Gastrocnemius medialis (tissue), 4 donors: ENCODE data around the gene MUC15. TPM values are rescaled to one million over a fixed set of nuclear protein-coding genes. Genes with fewer than 3 reads are reported as not detected.

ENCODE experiments used
- ATAC-seq, 2 donors: fragments of 150-250 bp; one replicate each; pipeline ENCODE4 v1.9.1; 2016
- DNase-seq, 2 donors: peaks; one replicate each; pipeline ENCODE4 v3.0.0-alpha.2; 2019
- H3K27ac ChIP-seq, 4 donors: fragments of 200-600 bp; sonication (generic); 1 replicate in 1 of 4; 2 replicates in 3 of 4; pipeline ENCODE4 v1.5.1; 2016 to 2018; ENCODE audit warnings: mild to moderate bottlenecking in 2 of 4, moderate library complexity in 1 of 4
- H3K27me3 ChIP-seq, 3 donors: fragments of 200-600 bp; sonication (generic) in 2 of 3; 1 replicate in 1 of 3; 2 replicates in 2 of 3; pipeline versions ENCODE4 v1.5.1 to v1.6.0; 2016 to 2019; ENCODE audit warnings: mild to moderate bottlenecking in 1 of 3, moderate library complexity in 1 of 3
- H3K36me3 ChIP-seq, 2 donors: fragments of 200-600 bp; sonication (generic) in 1 of 2; one replicate each; pipeline ENCODE4 v1.5.1; 2017 to 2018
- H3K4me1 ChIP-seq, 2 donors: fragments of 200-600 bp; sonication (generic) in 1 of 2; one replicate each; pipeline ENCODE4 v1.5.1; 2016 to 2017; ENCODE audit warnings: mild to moderate bottlenecking in 2 of 2
- H3K4me3 ChIP-seq, 4 donors: fragments of 200-600 bp; sonication (generic) in 3 of 4; 1 replicate in 1 of 4; 2 replicates in 3 of 4; pipeline ENCODE4 v1.5.1; 2016 to 2019; ENCODE audit warnings: mild to moderate bottlenecking in 2 of 4
- H3K9me3 ChIP-seq, 3 donors: fragments of 200-600 bp; sonication (generic) in 2 of 3; 1 replicate in 1 of 3; 2 replicates in 2 of 3; pipeline ENCODE4 v1.5.1; 2016 to 2019
- POLR2A ChIP-seq, 2 donors: fragments of 450-650 bp; IDR thresholded peaks; one replicate each; pipeline ENCODE4 v1.6.1; 2017; ENCODE audit warnings: antibody characterized with exemption in 2 of 2, mild to moderate bottlenecking in 2 of 2, moderate library complexity in 2 of 2
- in situ Hi-C, 4 donors: fragments of 200-750 bp; cut with MboI; loops; one replicate each; pipeline versions ENCODE4 v1.15.0 to v1.8.0; 2017; ENCODE audit warnings: low sequenced_read_pairs in 4 of 4
- intact Hi-C: fragments of 100-400 bp; cut with DNase I; formaldehyde crosslinking; loops from one replicate; pipeline ENCODE4 v1.15.1; 2023; ENCODE audit warnings: low total_unique reads
- total RNA-seq, 4 donors: library from RNA; depleted of rRNA; stranded (reverse); fragments of >200 nt; gene quantifications; one replicate each; pipeline versions ENCODE4 v1.1.0 to v1.2.3, GENCODE V29; 2016
- TF ChIP-seq, protein P1 (sequence below), 5 experiments: fragments of 450-650 bp in 3 of 5; fragments of 200-600 bp in 2 of 5; sonication (generic) in 2 of 5; IDR thresholded peaks in 4 of 5; conservative IDR thresholded peaks in 1 of 5; 1 replicate in 4 of 5; 2 replicates in 1 of 5; pipeline ENCODE4 v1.5.1; 2016 to 2019; ENCODE audit warnings: antibody characterized with exemption in 5 of 5, mild to moderate bottlenecking in 3 of 5, moderate library complexity in 3 of 5

Gene MUC15
- total RNA-seq, 4 donors from 2014 or later: not detected

DNA sequence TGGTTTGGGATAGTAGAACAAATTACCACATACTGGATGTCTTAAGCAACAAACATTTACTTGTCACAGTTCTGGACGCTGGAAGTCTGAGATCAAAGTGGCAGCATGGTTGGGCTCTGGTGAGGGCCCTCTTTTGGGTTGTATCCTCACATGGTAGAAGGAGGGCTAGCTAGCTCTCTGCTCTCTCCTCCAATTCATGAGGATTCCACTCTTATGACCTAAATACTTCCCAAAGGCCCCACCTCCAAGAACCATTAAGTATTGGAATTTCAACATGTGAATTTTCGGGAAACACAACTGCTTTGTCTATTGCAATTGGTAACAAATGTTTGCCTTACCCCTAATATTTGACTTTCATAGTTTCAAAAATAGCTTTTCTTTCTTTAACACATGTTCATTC lies 52.6 kb downstream of the MUC15 start:
- H3K4me1 ChIP-seq: no peaks in the 10 kb centered on the region
- no peaks in the 10 kb centered on the region for H3K9me3 ChIP-seq
- in situ Hi-C loops (no loop called here), intact Hi-C loops (no loop called here)
- no peaks in the 10 kb centered on the region for H3K36me3 ChIP-seq
- H3K4me3 ChIP-seq: no peak overlapping the region
- no peaks in the 10 kb centered on the region for H3K27me3 ChIP-seq
- DNase-seq (no peak), ATAC-seq (no peak)
- TF ChIP-seq, protein P1, sequence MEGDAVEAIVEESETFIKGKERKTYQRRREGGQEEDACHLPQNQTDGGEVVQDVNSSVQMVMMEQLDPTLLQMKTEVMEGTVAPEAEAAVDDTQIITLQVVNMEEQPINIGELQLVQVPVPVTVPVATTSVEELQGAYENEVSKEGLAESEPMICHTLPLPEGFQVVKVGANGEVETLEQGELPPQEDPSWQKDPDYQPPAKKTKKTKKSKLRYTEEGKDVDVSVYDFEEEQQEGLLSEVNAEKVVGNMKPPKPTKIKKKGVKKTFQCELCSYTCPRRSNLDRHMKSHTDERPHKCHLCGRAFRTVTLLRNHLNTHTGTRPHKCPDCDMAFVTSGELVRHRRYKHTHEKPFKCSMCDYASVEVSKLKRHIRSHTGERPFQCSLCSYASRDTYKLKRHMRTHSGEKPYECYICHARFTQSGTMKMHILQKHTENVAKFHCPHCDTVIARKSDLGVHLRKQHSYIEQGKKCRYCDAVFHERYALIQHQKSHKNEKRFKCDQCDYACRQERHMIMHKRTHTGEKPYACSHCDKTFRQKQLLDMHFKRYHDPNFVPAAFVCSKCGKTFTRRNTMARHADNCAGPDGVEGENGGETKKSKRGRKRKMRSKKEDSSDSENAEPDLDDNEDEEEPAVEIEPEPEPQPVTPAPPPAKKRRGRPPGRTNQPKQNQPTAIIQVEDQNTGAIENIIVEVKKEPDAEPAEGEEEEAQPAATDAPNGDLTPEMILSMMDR (IDR thresholded peaks at IDR 0.05 in 4 of 5, conservative IDR thresholded peaks at IDR 0.05 in 1 of 5): no peak
- no peak for TF ChIP-seq POLR2A (IDR thresholded peaks at IDR 0.05)
- H3K27ac ChIP-seq: no peak overlapping the region

DNA sequence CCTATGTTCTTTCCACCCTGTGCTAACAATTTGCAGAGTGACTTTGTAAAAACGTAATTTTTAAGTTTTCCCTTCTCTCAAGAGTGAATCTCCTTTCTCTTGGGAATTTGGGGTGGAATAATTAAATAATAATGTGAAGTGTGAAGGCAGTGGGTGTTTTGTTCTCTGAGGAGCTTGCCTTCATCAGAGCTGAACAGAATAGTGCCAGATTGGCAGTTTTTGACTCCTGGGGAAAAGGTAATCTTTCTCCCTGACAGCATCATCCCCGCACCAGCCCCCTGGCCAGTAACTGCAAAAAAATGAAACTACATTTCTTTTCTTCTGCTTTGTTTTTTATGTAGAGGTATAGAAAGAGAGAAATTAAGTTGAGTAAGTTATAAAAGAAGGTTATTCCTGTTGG lies 59.9 kb downstream of the MUC15 start:
- Histone ChIP-seq H3K4me3 (no peak overlapping the region), H3K36me3 (no peaks in the 10 kb centered on the region), H3K27ac (no peak overlapping the region), H3K27me3 (no peaks in the 10 kb centered on the region), H3K9me3 (no peaks in the 10 kb centered on the region), H3K4me1 (no peaks in the 10 kb centered on the region)
- DNase-seq (no peak), ATAC-seq (no peak)
- TF ChIP-seq, protein P1 (IDR thresholded peaks at IDR 0.05 in 4 of 5, conservative IDR thresholded peaks at IDR 0.05 in 1 of 5): no peak
- TF ChIP-seq POLR2A (IDR thresholded peaks at IDR 0.05): no peak
- in situ Hi-C loops: no loop called here
- intact Hi-C loops: no loop called here

DNA sequence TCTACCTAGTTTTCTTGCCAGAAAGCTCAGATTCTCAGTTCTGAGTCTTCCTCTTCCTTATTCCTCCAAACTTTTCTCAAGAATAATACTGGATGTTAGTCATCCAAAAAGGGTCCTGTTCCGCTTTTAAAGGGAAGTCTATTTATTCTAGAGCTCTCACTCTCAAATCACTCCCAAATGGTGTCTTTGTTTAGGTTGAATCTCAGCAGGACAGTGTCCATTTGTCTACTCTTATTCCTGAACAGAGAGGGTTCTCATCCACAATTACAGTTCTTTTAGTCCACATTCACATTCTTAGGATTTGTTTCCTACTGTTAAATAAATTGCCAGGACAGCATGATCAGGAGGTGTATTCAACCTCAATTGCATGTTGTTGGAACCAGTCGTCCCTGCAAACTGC lies 61.3 kb downstream of the MUC15 start:
- TF ChIP-seq, protein P1 (IDR thresholded peaks at IDR 0.05 in 4 of 5, conservative IDR thresholded peaks at IDR 0.05 in 1 of 5): no peak
- TF ChIP-seq POLR2A (IDR thresholded peaks at IDR 0.05): no peak
- H3K4me1 ChIP-seq: no peaks in the 10 kb centered on the region

DNA sequence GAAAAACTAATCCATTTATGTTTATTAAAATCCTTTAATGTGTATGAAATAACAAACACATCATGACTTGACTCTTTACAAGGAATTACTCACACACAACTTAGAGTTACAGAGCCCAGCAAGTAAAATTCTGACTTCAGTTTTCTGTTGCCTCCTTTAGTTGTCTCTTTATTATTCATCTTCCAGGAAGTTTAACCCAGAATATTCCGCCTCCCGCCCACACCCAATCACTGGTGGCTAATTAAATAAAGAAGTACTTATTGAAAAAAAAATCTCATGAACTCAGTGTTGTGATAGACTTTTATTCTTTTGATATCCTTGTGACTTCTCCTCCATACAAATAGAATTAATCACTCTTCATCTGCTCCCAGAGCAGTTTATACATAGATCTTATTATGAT lies 61.9 kb downstream of the MUC15 start:
- Histone ChIP-seq H3K4me1 (no peaks in the 10 kb centered on the region), H3K9me3 (no peaks in the 10 kb centered on the region), H3K27ac (no peak overlapping the region), H3K36me3 (no peaks in the 10 kb centered on the region), H3K4me3 (no peak overlapping the region), H3K27me3 (no peaks in the 10 kb centered on the region)
- DNase-seq: no peak
- in situ Hi-C loops: no loop called here
- intact Hi-C loops: no loop called here
- TF ChIP-seq, protein P1 (IDR thresholded peaks at IDR 0.05 in 4 of 5, conservative IDR thresholded peaks at IDR 0.05 in 1 of 5): no peak
- TF ChIP-seq POLR2A (IDR thresholded peaks at IDR 0.05): no peak
- ATAC-seq: no peak

More for the DNA sequence above, 61.3 kb downstream of the MUC15 start:
- H3K36me3 ChIP-seq: no peaks in the 10 kb centered on the region
- no peak overlapping the region for H3K27ac ChIP-seq
- DNase-seq (no peak), ATAC-seq (no peak)
- H3K9me3 ChIP-seq: no peaks in the 10 kb centered on the region
- no peaks in the 10 kb centered on the region for H3K27me3 ChIP-seq
- in situ Hi-C loops: no loop called here
- intact Hi-C loops: no loop called here
- no peak overlapping the region for H3K4me3 ChIP-seq

Other genes starting within 250 kb of the MUC15 start
- gene ANO3, start 240.1 kb downstream of the MUC15 start, total RNA-seq: under 1 TPM in 1 of 4 donors, not detected in 3; 0.05 TPM
- not detected for gene SLC5A12, start 149.8 kb upstream of the MUC15 start, total RNA-seq